PC-9 (cell line): Measurements from ENCODE around the gene ROR2. TPM values are rescaled to one million over a fixed set of nuclear protein-coding genes. Genes with fewer than 3 reads are reported as not detected.

Source experiments
- BruUV-seq: library from RNA; stranded (reverse); fragments of 400-500 nt; replicated peaks from 2 replicates; lab custom pipeline; 2021; lab: Mats Ljungman, UMichigan
- CTCF ChIA-PET: fragments of 300-600 bp; sonication (Branson Sonifier 250); formaldehyde crosslinking; loops from one replicate; lab custom pipeline; 2022; ENCODE audit warnings: antibody characterized with exemption; lab: Charles Lee
- POLR2A ChIA-PET: fragments of 300-600 bp; sonication (Branson Sonifier 250); formaldehyde crosslinking; loops from one replicate; lab custom pipeline; 2022; ENCODE audit warnings: antibody characterized with exemption; ENCODE audit not compliant: unreplicated experiment; lab: Charles Lee
- DNase-seq, 2 experiments: peaks; one replicate each; pipeline versions ENCODE4 v3.0.0 to v3.0.0-alpha.2; 2015 to 2022; ENCODE audit warnings: mixed read lengths in 1 of 2
- H2AFZ ChIP-seq: fragments of 200-600 bp; sonication (generic); 2 replicates; pipeline ENCODE4 v1.8.1; 2017; ENCODE audit warnings: antibody characterized with exemption
- H3F3A ChIP-seq: fragments of 200-600 bp; sonication (generic); 2 replicates; pipeline ENCODE4 v1.8.1; 2017; ENCODE audit warnings: antibody characterized with exemption, mild to moderate bottlenecking, low read depth; ENCODE audit not compliant: insufficient read depth
- H3K27ac ChIP-seq: fragments of 200-600 bp; sonication (generic); 2 replicates; pipeline ENCODE4 v1.6.1; 2016; ENCODE audit warnings: mixed run types
- H3K27me3 ChIP-seq: fragments of 200-600 bp; sonication (generic); 2 replicates; pipeline ENCODE4 v1.6.1; 2016; ENCODE audit warnings: low read depth, mixed run types; ENCODE audit not compliant: insufficient read depth
- H3K36me3 ChIP-seq: fragments of 200-600 bp; sonication (generic); 2 replicates; pipeline ENCODE4 v1.6.1; 2016; ENCODE audit warnings: low read depth, mixed run types
- H3K4me1 ChIP-seq: fragments of 200-600 bp; sonication (generic); replicated peaks from 2 replicates; pipeline ENCODE4 v1.6.1; 2016; ENCODE audit warnings: mixed run types; ENCODE audit not compliant: insufficient read depth
- H3K4me2 ChIP-seq: fragments of 200-600 bp; sonication (generic); 2 replicates; pipeline ENCODE4 v1.6.1; 2017; ENCODE audit warnings: mixed run types
- H3K4me3 ChIP-seq: fragments of 200-600 bp; sonication (generic); 2 replicates; pipeline ENCODE4 v1.6.1; 2016; ENCODE audit warnings: mixed run types
- H3K79me2 ChIP-seq: fragments of 200-600 bp; sonication (generic); 2 replicates; pipeline ENCODE4 v1.6.1; 2017; ENCODE audit warnings: low read depth, mixed run types
- H3K9me2 ChIP-seq: fragments of 200-600 bp; sonication (generic); 2 replicates; pipeline ENCODE4 v1.8.1; 2017; ENCODE audit warnings: mild to moderate bottlenecking; ENCODE audit not compliant: insufficient read depth
- H3K9me3 ChIP-seq: fragments of 200-600 bp; sonication (generic); 2 replicates; pipeline ENCODE4 v1.8.1; 2016; ENCODE audit warnings: low read depth; ENCODE audit not compliant: insufficient read depth
- H4K20me1 ChIP-seq: fragments of 200-600 bp; sonication (generic); 2 replicates; pipeline ENCODE4 v1.8.1; 2017; ENCODE audit not compliant: insufficient read depth
- EZH2 ChIP-seq: fragments of 200-600 bp; sonication (generic); IDR thresholded peaks from 2 replicates; pipeline ENCODE4 v1.8.0; 2017; ENCODE audit warnings: antibody characterized with exemption, low read depth
- intact Hi-C: fragments of 100-400 bp; cut with micrococcal nuclease; formaldehyde crosslinking; loops from one replicate; pipeline ENCODE4 v1.10.0; 2022; ENCODE audit not compliant: unreplicated experiment
- total RNA-seq: library from RNA; stranded (reverse); gene quantifications from 2 replicates; pipeline ENCODE4 v1.2.3, GENCODE V29; 2021
- TF ChIP-seq, protein P1 (sequence below): fragments of 200-600 bp; sonication (generic); conservative IDR thresholded peaks from 2 replicates; pipeline ENCODE4 v1.6.1; 2017; ENCODE audit warnings: mixed run types, antibody characterized with exemption, mild to moderate bottlenecking, moderate library complexity

The ROR2 gene
- total RNA-seq, 1 experiment from 2014 or later: not detected

DNA sequence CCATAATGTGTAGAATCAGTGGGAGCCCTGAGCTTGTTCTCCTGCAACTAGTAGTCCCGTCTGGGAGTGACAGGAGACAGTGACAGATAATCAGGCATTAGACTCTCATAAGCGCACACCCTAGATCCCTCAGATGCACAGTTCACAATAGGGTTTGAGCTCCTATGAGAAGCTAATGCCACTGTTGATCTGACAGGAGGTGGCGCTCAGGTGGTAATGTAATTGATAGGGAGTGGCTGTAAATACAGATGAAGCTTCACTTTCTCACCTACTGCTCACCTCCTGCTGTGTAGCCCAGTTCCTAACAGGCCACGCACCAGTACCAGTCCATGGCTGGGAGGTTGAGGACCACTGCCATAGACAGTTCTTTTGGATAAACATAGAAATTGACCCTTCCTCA is 188.7 kb downstream of the ROR2 start:
- Histone ChIP-seq H2AFZ (no peak overlapping the region), H3K4me3 (no peak overlapping the region), H3K9me2 (no peaks in the 10 kb centered on the region), H3K4me1 (no peaks in the 10 kb centered on the region), H3K9me3 (no peaks in the 10 kb centered on the region), H3F3A (no peaks in the 10 kb centered on the region), H3K4me2 (no peak overlapping the region), H3K27ac (no peak overlapping the region), H3K27me3 (peaks cover 45% of the 10 kb centered on the region), H4K20me1 (no peaks in the 10 kb centered on the region; the same call in 1 of the 2 replicates), H3K79me2 (no peaks in the 10 kb centered on the region), H3K36me3 (no peaks in the 10 kb centered on the region)
- TF ChIP-seq, protein P1, sequence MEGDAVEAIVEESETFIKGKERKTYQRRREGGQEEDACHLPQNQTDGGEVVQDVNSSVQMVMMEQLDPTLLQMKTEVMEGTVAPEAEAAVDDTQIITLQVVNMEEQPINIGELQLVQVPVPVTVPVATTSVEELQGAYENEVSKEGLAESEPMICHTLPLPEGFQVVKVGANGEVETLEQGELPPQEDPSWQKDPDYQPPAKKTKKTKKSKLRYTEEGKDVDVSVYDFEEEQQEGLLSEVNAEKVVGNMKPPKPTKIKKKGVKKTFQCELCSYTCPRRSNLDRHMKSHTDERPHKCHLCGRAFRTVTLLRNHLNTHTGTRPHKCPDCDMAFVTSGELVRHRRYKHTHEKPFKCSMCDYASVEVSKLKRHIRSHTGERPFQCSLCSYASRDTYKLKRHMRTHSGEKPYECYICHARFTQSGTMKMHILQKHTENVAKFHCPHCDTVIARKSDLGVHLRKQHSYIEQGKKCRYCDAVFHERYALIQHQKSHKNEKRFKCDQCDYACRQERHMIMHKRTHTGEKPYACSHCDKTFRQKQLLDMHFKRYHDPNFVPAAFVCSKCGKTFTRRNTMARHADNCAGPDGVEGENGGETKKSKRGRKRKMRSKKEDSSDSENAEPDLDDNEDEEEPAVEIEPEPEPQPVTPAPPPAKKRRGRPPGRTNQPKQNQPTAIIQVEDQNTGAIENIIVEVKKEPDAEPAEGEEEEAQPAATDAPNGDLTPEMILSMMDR: 0 out of 2 replicates have a peak, but pooled peaks have one; percentile 20
- TF ChIP-seq EZH2: no peak
- POLR2A ChIA-PET: no interaction called here
- CTCF ChIA-PET: no interaction called here
- intact Hi-C loops: no loop called here
- no TSS peak for BruUV-seq
- no peak for DNase-seq

DNA sequence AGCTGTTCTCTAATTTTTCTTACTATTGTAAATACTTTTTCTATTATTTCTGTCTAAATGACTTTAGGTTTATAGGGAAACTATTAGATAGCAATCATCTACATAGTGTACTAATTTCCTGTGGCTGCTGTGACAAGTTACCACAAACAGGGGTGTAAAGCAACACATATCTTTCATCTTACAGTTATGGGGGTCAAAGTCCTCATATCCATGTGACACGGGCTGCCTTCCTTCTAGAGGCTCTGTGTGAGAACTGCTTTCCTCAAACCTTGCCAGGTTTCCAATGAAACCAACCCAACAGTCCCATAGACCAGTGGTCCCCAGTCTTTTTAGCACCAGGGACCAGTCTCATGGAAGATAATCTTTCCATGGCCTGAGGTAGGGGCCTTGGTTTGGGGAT is 189.1 kb downstream of the ROR2 start:
- Histone ChIP-seq H2AFZ (no peak overlapping the region), H3K9me2 (no peaks in the 10 kb centered on the region), H3K27ac (no peak overlapping the region), H3K27me3 (peaks cover 40% of the 10 kb centered on the region), H3K79me2 (no peaks in the 10 kb centered on the region), H4K20me1 (no peaks in the 10 kb centered on the region; the same call in 1 of the 2 replicates), H3K4me2 (no peak overlapping the region), H3K9me3 (no peaks in the 10 kb centered on the region), H3K4me3 (no peak overlapping the region), H3F3A (no peaks in the 10 kb centered on the region), H3K36me3 (no peaks in the 10 kb centered on the region), H3K4me1 (no peaks in the 10 kb centered on the region)
- intact Hi-C loops: no loop called here
- ChIA-PET POLR2A (no interaction called here), CTCF (no interaction called here)
- DNase-seq: no peak
- TF ChIP-seq, protein P1: no peak
- TF ChIP-seq EZH2: no peak
- no TSS peak for BruUV-seq

DNA sequence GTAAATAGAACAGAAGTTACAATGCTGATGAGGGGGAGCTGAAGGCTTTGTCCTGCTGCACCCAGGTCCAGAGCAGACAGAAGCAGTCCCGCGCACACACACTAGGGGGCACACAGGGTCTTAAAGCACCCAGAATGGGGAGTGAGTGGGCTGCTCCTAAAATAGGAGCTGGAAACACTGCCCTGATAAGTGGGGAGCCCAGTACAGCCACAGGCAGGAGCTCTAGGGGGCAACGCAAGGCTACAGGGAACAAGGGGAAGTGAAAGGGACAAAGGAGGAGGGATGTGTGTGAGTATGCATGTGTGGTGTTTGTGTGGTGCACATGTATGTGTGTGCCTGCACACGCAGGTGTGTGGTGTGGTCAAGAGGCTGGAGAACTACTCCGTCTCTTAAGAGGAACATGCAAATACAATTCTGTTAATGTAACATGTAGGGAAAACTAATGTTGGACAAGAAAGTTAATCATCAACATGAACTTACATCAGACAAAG is 191.5 kb downstream of the ROR2 start:
- Histone ChIP-seq H3K36me3 (no peaks in the 10 kb centered on the region), H2AFZ (no peak overlapping the region), H3K4me3 (no peak overlapping the region), H3K4me1 (no peaks in the 10 kb centered on the region), H3K79me2 (no peaks in the 10 kb centered on the region), H3K27me3 (peaks cover 19% of the 10 kb centered on the region), H3K9me2 (no peaks in the 10 kb centered on the region), H3K27ac (no peak overlapping the region), H3F3A (no peaks in the 10 kb centered on the region), H3K4me2 (no peak overlapping the region), H4K20me1 (no peaks in the 10 kb centered on the region; the same call in 1 of the 2 replicates), H3K9me3 (no peaks in the 10 kb centered on the region)
- peak in 1 of 2 experiments; percentile 21 for DNase-seq
- TF ChIP-seq, protein P1: peak; percentile 76
- no peak for TF ChIP-seq EZH2
- ChIA-PET POLR2A (no interaction called here), CTCF (interaction anchor here (0.6 kb wide), 2 partner anchors 196 to 637 kb away, joined by 3 read pairs; no protein-coding TSS in a partner anchor)
- no TSS peak for BruUV-seq
- intact Hi-C loops: no loop called here
